Testis (tissue), 3 donors: Measurements from ENCODE around the gene BNC2. TPM values are rescaled to one million over a fixed set of nuclear protein-coding genes. Genes with fewer than 3 reads are reported as not detected.

Source experiments
- DNase-seq: peaks from one replicate; pipeline ENCODE4 v3.0.0-alpha.2; 2019
- H3K27ac ChIP-seq, 2 donors: fragments of 200-600 bp; sonication (generic); one replicate each; pipeline ENCODE4 v1.5.1; 2019
- H3K27me3 ChIP-seq: fragments of 200-600 bp; sonication (generic); one replicate; pipeline ENCODE4 v1.5.1; 2019
- H3K36me3 ChIP-seq: fragments of 200-600 bp; sonication (generic); one replicate; pipeline ENCODE4 v1.5.1; 2017; ENCODE audit warnings: low read depth; ENCODE audit errors: missing control alignments
- H3K4me1 ChIP-seq: fragments of 200-600 bp; sonication (generic); one replicate; pipeline ENCODE4 v1.5.1; 2019
- H3K4me3 ChIP-seq, 2 donors: fragments of 200-600 bp; sonication (generic); one replicate each; pipeline ENCODE4 v1.5.1; 2017 to 2019
- H3K9me3 ChIP-seq: fragments of 200-600 bp; sonication (generic); one replicate; pipeline ENCODE4 v1.5.1; 2017
- CTCF ChIP-seq, 3 experiments: fragments of 450-650 bp in 2 of 3; fragments of 200-600 bp in 1 of 3; sonication (generic) in 1 of 3; IDR thresholded peaks; one replicate each; pipeline ENCODE4 v1.5.1; 2016 to 2019; ENCODE audit warnings: antibody characterized with exemption in 3 of 3, mild to moderate bottlenecking in 2 of 3, moderate library complexity in 1 of 3
- POLR2A ChIP-seq: fragments of 450-650 bp; IDR thresholded peaks from one replicate; pipeline ENCODE4 v1.6.1; 2017; ENCODE audit warnings: antibody characterized with exemption, mild to moderate bottlenecking, moderate library complexity
- WGBS, 2 donors: methylation state at CpG; one replicate each; pipeline ENCODE4 v1.1.5; 2018; 5-methylcytosine and 5-hydroxymethylcytosine counted together
- intact Hi-C: fragments of 100-400 bp; cut with DNase I; formaldehyde crosslinking; loops from one replicate; pipeline ENCODE4 v1.15.1; 2023; ENCODE audit warnings: low total_unique reads
- polyA plus RNA-seq: library from polyadenylated mRNA; stranded (reverse); fragments of 350-450 nt; fragmentation: Illumina TruSeq; extraction: RNeasy Lipid Tissue Mini Kit (QIAGEN cat#74804); gene quantifications from one replicate; pipeline ENCODE4 v1.2.3, GENCODE V29; 2014; ENCODE audit warnings: low read depth, low replicate concordance; ENCODE audit not compliant: insufficient read depth
- total RNA-seq, 2 donors: library from RNA; depleted of rRNA; stranded (reverse); fragments of >200 nt; gene quantifications; one replicate each; pipeline ENCODE4 v1.2.3, GENCODE V29; 2016

BNC2 gene
- total and polyA plus RNA-seq, 3 donors from 2014 or later, result 14.6 to 35.2 (median 32.0) TPM

GRCh38 chr9:16639644-16640043 is 230.8 kb downstream of the BNC2 start:
- H3K27ac ChIP-seq, result no peak overlapping the region
- no peaks in the 10 kb centered on the region for H3K4me1 ChIP-seq
- TF ChIP-seq CTCF (IDR thresholded peaks at IDR 0.05) (no peak), POLR2A (no peak)
- DNase-seq, result no peak
- no peaks in the 10 kb centered on the region for H3K9me3 ChIP-seq
- H3K4me3 ChIP-seq, result no peak overlapping the region
- WGBS, 2 donors, result 91 to 96% methylated on average over 4 of the region's 4 CpGs
- no peaks in the 10 kb centered on the region for H3K36me3 ChIP-seq
- intact Hi-C loops, result no loop called here
- H3K27me3 ChIP-seq, result no peaks in the 10 kb centered on the region

- intact Hi-C loops, result no loop called here
- no peak for DNase-seq
- H3K36me3 ChIP-seq, result no peaks in the 10 kb centered on the region
- no peak overlapping the region for H3K4me3 ChIP-seq
- H3K27me3 ChIP-seq, result no peaks in the 10 kb centered on the region
- no peak overlapping the region for H3K27ac ChIP-seq
- H3K9me3 ChIP-seq, result no peaks in the 10 kb centered on the region
- 64 to 76% methylated on average over 5 of the region's 5 CpGs for WGBS, 2 donors
- TF ChIP-seq CTCF (IDR thresholded peaks at IDR 0.05) (no peak), POLR2A (no peak)
- no peaks in the 10 kb centered on the region for H3K4me1 ChIP-seq
Measured at GRCh38 chr9:16637911-16638310, 232.6 kb downstream of the BNC2 start.

- Histone ChIP-seq H3K27ac (no peak overlapping the region), H3K4me3 (no peak overlapping the region), H3K27me3 (no peaks in the 10 kb centered on the region), H3K4me1 (no peaks in the 10 kb centered on the region), H3K36me3 (no peaks in the 10 kb centered on the region), H3K9me3 (no peaks in the 10 kb centered on the region)
- intact Hi-C loops, result no loop called here
- TF ChIP-seq CTCF (IDR thresholded peaks at IDR 0.05), result no peak
- no peak for TF ChIP-seq POLR2A
- 85 to 100% methylated on average over 1 of the region's 1 CpG for WGBS, 2 donors
- no peak for DNase-seq
Measured at GRCh38 chr9:16637218-16637617, 233.3 kb downstream of the BNC2 start.

GRCh38 chr9:16633794-16634193 is 236.7 kb downstream of the BNC2 start:
- Histone ChIP-seq H3K4me3 (no peak overlapping the region), H3K27ac (no peak overlapping the region), H3K4me1 (no peaks in the 10 kb centered on the region), H3K27me3 (no peaks in the 10 kb centered on the region), H3K36me3 (no peaks in the 10 kb centered on the region), H3K9me3 (no peaks in the 10 kb centered on the region)
- WGBS, 2 donors, result 91 to 94% methylated on average over 2 of the region's 2 CpGs
- no peak for TF ChIP-seq CTCF (IDR thresholded peaks at IDR 0.05)
- no peak for TF ChIP-seq POLR2A
- intact Hi-C loops, result no loop called here
- no peak for DNase-seq

GRCh38 chr9:16628413-16628812 is 242.1 kb downstream of the BNC2 start:
- intact Hi-C loops, result no loop called here
- H3K36me3 ChIP-seq, result no peaks in the 10 kb centered on the region
- H3K27me3 ChIP-seq, result no peaks in the 10 kb centered on the region
- DNase-seq, result no peak
- H3K9me3 ChIP-seq, result no peaks in the 10 kb centered on the region
- peaks cover 10% of the 10 kb centered on the region for H3K4me1 ChIP-seq
- 61 to 69% methylated on average over 7 of the region's 7 CpGs for WGBS, 2 donors
- TF ChIP-seq CTCF (IDR thresholded peaks at IDR 0.05), result no peak
- TF ChIP-seq POLR2A, result no peak
- H3K27ac ChIP-seq, result no peak overlapping the region
- no peak overlapping the region for H3K4me3 ChIP-seq
